Fibroblast of lung (primary cell): ENCODE results near the gene GRWD1.

Experiments
- EZH2 ChIP-seq: IDR thresholded peaks from 2 replicates; pipeline ENCODE4 v1.5.1; 2012; ENCODE audit warnings: low read length, control low read depth, mild to moderate bottlenecking; ENCODE audit errors: missing control alignments
- TF ChIP-seq, protein P1 (sequence below), 2 donors: IDR thresholded peaks in 1 of 2; conservative IDR thresholded peaks in 1 of 2; 1 replicate in 1 of 2; 2 replicates in 1 of 2; pipeline ENCODE4 v1.5.1; 2011 to 2012; ENCODE audit warnings: low read length in 2 of 2, control low read depth in 1 of 2, inconsistent platforms in 1 of 2, low read depth in 1 of 2, mild to moderate bottlenecking in 1 of 2

DNA sequence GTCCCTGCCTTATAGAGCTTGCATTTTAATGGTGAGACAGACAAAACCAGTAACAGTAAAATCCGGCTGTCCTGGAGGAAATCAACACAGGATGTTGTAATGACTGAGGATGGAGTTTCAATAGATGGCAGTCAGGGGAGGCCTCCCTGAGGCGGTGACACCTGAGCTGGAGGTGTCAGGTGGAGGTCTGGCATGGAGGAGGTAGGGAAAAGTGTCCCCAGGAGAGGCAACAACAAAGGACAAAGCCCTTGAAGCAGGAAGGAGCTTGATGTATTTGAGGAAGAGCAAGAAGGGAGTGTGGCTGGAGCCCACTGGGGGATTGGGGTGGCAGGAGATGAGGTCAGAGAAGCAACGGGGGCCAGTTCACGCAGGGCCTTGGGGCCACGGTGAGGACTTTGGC, 44.5 kb upstream of the GRWD1 start:
- TF ChIP-seq, protein P1, sequence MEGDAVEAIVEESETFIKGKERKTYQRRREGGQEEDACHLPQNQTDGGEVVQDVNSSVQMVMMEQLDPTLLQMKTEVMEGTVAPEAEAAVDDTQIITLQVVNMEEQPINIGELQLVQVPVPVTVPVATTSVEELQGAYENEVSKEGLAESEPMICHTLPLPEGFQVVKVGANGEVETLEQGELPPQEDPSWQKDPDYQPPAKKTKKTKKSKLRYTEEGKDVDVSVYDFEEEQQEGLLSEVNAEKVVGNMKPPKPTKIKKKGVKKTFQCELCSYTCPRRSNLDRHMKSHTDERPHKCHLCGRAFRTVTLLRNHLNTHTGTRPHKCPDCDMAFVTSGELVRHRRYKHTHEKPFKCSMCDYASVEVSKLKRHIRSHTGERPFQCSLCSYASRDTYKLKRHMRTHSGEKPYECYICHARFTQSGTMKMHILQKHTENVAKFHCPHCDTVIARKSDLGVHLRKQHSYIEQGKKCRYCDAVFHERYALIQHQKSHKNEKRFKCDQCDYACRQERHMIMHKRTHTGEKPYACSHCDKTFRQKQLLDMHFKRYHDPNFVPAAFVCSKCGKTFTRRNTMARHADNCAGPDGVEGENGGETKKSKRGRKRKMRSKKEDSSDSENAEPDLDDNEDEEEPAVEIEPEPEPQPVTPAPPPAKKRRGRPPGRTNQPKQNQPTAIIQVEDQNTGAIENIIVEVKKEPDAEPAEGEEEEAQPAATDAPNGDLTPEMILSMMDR (conservative IDR thresholded peaks at IDR 0.05 in 1 of 2, IDR thresholded peaks at IDR 0.05 in 1 of 2; ENCODE audit: low read depth in 1 of 2, low read length in 2 of 2), result no peak
- no peak for TF ChIP-seq EZH2
